CD14-positive monocyte (primary cell): ENCODE data around the gene CCNA1. TPM values are rescaled to one million over a fixed set of nuclear protein-coding genes. Genes with fewer than 3 reads are reported as not detected.
A peak's percentile ranks its signal among the peaks of the same experiment; 100 is the strongest.

ENCODE experiments used
- DNase-seq, 3 donors: peaks; one replicate each; pipeline ENCODE4 v3.0.0-alpha.2; 2011 to 2022
- H2AFZ ChIP-seq: 2 replicates; pipeline ENCODE4 v1.6.0; 2012; ENCODE audit warnings: mild to moderate bottlenecking, low read depth, low read length, inconsistent platforms; ENCODE audit not compliant: insufficient read depth, poor library complexity, severe bottlenecking
- H3K27ac ChIP-seq, 2 donors: 1 replicate in 1 of 2; 2 replicates in 1 of 2; pipeline ENCODE4 v1.5.1; 2012 to 2013; ENCODE audit warnings: low read length in 2 of 2, control low read depth in 1 of 2, inconsistent platforms in 1 of 2, low read depth in 1 of 2, mild to moderate bottlenecking in 1 of 2
- H3K27me3 ChIP-seq, 2 donors: one replicate each; pipeline versions ENCODE4 v1.6.0 to v1.6.1; 2011 to 2013; ENCODE audit warnings: low read length in 2 of 2; ENCODE audit not compliant: control insufficient read depth in 2 of 2, insufficient read depth in 2 of 2
- H3K36me3 ChIP-seq, 2 donors: replicated peaks in 1 of 2; 1 replicate in 1 of 2; 2 replicates in 1 of 2; pipeline versions ENCODE4 v1.5.1 to v1.6.1; 2012 to 2013; ENCODE audit warnings: low read length in 2 of 2, control low read depth in 1 of 2, inconsistent platforms in 1 of 2, mild to moderate bottlenecking in 1 of 2; ENCODE audit not compliant: insufficient read depth in 2 of 2, control insufficient read depth in 1 of 2
- H3K4me1 ChIP-seq, 2 donors: 1 replicate in 1 of 2; 2 replicates in 1 of 2; pipeline versions ENCODE4 v1.5.1 to v1.6.1; 2012 to 2013; ENCODE audit warnings: low read length in 2 of 2, control low read depth in 1 of 2, inconsistent platforms in 1 of 2, mild to moderate bottlenecking in 1 of 2, moderate library complexity in 1 of 2; ENCODE audit not compliant: insufficient read depth in 2 of 2, control insufficient read depth in 1 of 2
- H3K4me2 ChIP-seq: replicated peaks from 2 replicates; pipeline ENCODE3; 2012; ENCODE audit warnings: low read length, moderate library complexity, mild to moderate bottlenecking; ENCODE audit not compliant: poor library complexity, severe bottlenecking; ENCODE audit errors: extremely low read depth
- H3K4me3 ChIP-seq, 3 experiments: fragments of 200-600 bp in 1 of 3; sonication (generic) in 1 of 3; replicated peaks in 1 of 3; 1 replicate in 2 of 3; 2 replicates in 1 of 3; pipeline ENCODE4 v1.5.1; 2011 to 2013; ENCODE audit warnings: low read length in 3 of 3, mild to moderate bottlenecking in 3 of 3, control low read depth in 2 of 3, low read depth in 2 of 3, inconsistent platforms in 1 of 3, moderate library complexity in 1 of 3
- H3K79me2 ChIP-seq: 2 replicates; pipeline ENCODE4 v1.6.0; 2012; ENCODE audit warnings: mild to moderate bottlenecking, control low read depth, inconsistent platforms, low read length, moderate library complexity; ENCODE audit not compliant: insufficient read depth
- H3K9ac ChIP-seq: 2 replicates; pipeline ENCODE4 v1.6.0; 2017; ENCODE audit warnings: low read length, mild to moderate bottlenecking; ENCODE audit not compliant: insufficient read depth, poor library complexity, severe bottlenecking
- H3K9me3 ChIP-seq, 2 donors: replicated peaks in 1 of 2; 1 replicate in 1 of 2; 2 replicates in 1 of 2; pipeline versions ENCODE4 v1.5.1 to v1.6.1; 2012 to 2013; ENCODE audit warnings: low read length in 2 of 2, control low read depth in 1 of 2; ENCODE audit not compliant: control insufficient read depth in 1 of 2, insufficient read depth in 1 of 2
- H4K20me1 ChIP-seq: 2 replicates; pipeline ENCODE4 v1.6.0; 2012; ENCODE audit warnings: mild to moderate bottlenecking, low read length, control low read depth, moderate library complexity; ENCODE audit not compliant: insufficient read depth
- H3K27ac Mint-ChIP-seq, 7 donors: one replicate each; pipeline ENCODE4 v1.8.0; 2020; ENCODE audit warnings: mild to moderate bottlenecking in 7 of 7, mixed read lengths in 7 of 7, moderate library complexity in 6 of 7, inconsistent platforms in 2 of 7
- H3K27me3 Mint-ChIP-seq, 3 donors: one replicate each; pipeline ENCODE4 v1.8.0; 2021 to 2022; ENCODE audit warnings: low read depth in 3 of 3, mild to moderate bottlenecking in 3 of 3, mixed read lengths in 3 of 3, moderate library complexity in 3 of 3, inconsistent platforms in 1 of 3
- H3K36me3 Mint-ChIP-seq, 2 donors: one replicate each; pipeline ENCODE4 v1.8.0; 2020; ENCODE audit warnings: mixed read lengths in 2 of 2, inconsistent platforms in 1 of 2, mild to moderate bottlenecking in 1 of 2
- H3K4me1 Mint-ChIP-seq: one replicate; pipeline ENCODE4 v1.8.0; 2020; ENCODE audit warnings: mild to moderate bottlenecking, mixed read lengths
- H3K4me3 Mint-ChIP-seq, 2 donors: one replicate each; pipeline ENCODE4 v1.8.0; 2020; ENCODE audit warnings: mild to moderate bottlenecking in 2 of 2, mixed read lengths in 2 of 2, moderate library complexity in 1 of 2
- H3K9me3 Mint-ChIP-seq, 7 donors: one replicate each; pipeline ENCODE4 v1.8.0; 2020 to 2022; ENCODE audit warnings: mixed read lengths in 7 of 7, mild to moderate bottlenecking in 6 of 7, moderate library complexity in 6 of 7, inconsistent platforms in 2 of 7
- CTCF ChIP-seq: fragments of 200-600 bp; IDR thresholded peaks from one replicate; pipeline ENCODE4 v1.8.0; 2022; ENCODE audit warnings: antibody characterized with exemption, mild to moderate bottlenecking
- WGBS: methylation state at CpG from one replicate; pipeline ENCODE4 v1.1.5; 2013; ENCODE audit warnings: missing lambda C conversion rate; ENCODE audit not compliant: insufficient coverage; 5-methylcytosine and 5-hydroxymethylcytosine counted together
- intact Hi-C, 2 donors: fragments of 100-400 bp; cut with micrococcal nuclease; formaldehyde crosslinking; loops; one replicate each; pipeline versions ENCODE4 v1.15.0 to v1.15.1; 2023
- polyA minus RNA-seq: library from RNA; depleted of rRNA, polyadenylated mRNA; stranded (reverse); fragments of >200 nt; gene quantifications from 2 replicates; pipeline ENCODE4 v1.2.3, GENCODE V29; 2012
- polyA plus RNA-seq, 3 donors: library from polyadenylated mRNA; depleted of rRNA in 1 of 3; unstranded in 2 of 3; stranded (reverse) in 1 of 3; fragments of 300-500 nt in 2 of 3; fragments of >200 nt in 1 of 3; fragmentation: Illumina TruSeq in 2 of 3; gene quantifications; 1 replicate in 2 of 3; 2 replicates in 1 of 3; pipeline ENCODE4 v1.2.3, GENCODE V29; 2012 to 2021
- total RNA-seq, 12 experiments: library from RNA in 1 of 12; stranded (reverse) in 1 of 12; fragments of 120-200 nt in 1 of 12; gene quantifications; one replicate each; pipeline ENCODE4 v1.2.4 and lab custom pipeline; 2013 to 2026; ENCODE audit warnings: mixed read lengths in 6 of 12, inconsistent platforms in 1 of 12

CCNA1 gene
- 0.04 TPM for total RNA-seq (2013)
- polyA plus RNA-seq (under 1 TPM in 1 of 3 donors, not detected in 2; 0.11 TPM), polyA minus RNA-seq (not detected in 2 replicates), total RNA-seq (lab: John Stamatoyannopoulos, UW) (0 to 4.2 (median 0.33) reads per million in 11 experiments)

DNA sequence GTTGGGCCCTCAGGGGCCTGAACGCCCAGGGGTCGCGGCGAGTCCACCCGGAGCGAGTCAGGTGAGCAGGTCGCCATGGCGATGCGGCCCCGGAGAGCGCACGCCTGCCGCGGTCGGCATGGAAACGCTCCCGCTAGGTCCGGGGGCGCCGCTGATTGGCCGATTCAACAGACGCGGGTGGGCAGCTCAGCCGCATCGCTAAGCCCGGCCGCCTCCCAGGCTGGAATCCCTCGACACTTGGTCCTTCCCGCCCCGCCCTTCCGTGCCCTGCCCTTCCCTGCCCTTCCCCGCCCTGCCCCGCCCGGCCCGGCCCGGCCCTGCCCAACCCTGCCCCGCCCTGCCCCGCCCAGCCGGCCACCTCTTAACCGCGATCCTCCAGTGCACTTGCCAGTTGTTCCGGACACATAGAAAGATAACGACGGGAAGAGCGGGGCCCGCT is at the start of gene CCNA1:
CCNA1 (plus strand) TSS at position 390 of the 439 bp plus-strand sequence. CDS start 562 bp downstream, outside the sequence.
- TF ChIP-seq CTCF: no peak
- H3K4me2 ChIP-seq: peak within 1 kb of the TSS; percentile 97
- H3K36me3 ChIP-seq: no peaks in the 10 kb centered on the region
- peak within 1 kb of the TSS; percentile 58 for H3K9ac ChIP-seq
- H3K4me3 ChIP-seq: peak within 1 kb of the TSS; percentile 25 to 79 (median 38)
- Mint-ChIP-seq H3K4me3 (peak within 1 kb of the TSS; percentile 75 to 92), H3K27me3 (peaks cover 38 to 56% (median 39%) of the 10 kb centered on the region in 3 donors), H3K9me3 (peaks cover 0 to 12% (median 4%) of the 10 kb centered on the region in 7 donors), H3K4me1 (peaks cover 30% of the 10 kb centered on the region), H3K36me3 (peaks cover 2 to 6% of the 10 kb centered on the region in 2 donors), H3K27ac (no peak within 1 kb of the TSS)
- H2AFZ ChIP-seq: peak within 1 kb of the TSS; percentile 85
- H3K79me2 ChIP-seq: no peaks in the 10 kb centered on the region
- no peak within 1 kb of the TSS for H3K27ac ChIP-seq
- intact Hi-C loops: no loop called here
- H4K20me1 ChIP-seq: no peaks in the 10 kb centered on the region
- no peak for DNase-seq
- WGBS: under 1% methylated on average over 37 of the region's 46 CpGs
- H3K27me3 ChIP-seq: peaks cover 20 to 37% of the 10 kb centered on the region in 2 donors
- H3K9me3 ChIP-seq: peaks cover 0 to 9% of the 10 kb centered on the region in 2 donors
- H3K4me1 ChIP-seq: peaks cover 28 to 37% of the 10 kb centered on the region in 2 donors

DNA sequence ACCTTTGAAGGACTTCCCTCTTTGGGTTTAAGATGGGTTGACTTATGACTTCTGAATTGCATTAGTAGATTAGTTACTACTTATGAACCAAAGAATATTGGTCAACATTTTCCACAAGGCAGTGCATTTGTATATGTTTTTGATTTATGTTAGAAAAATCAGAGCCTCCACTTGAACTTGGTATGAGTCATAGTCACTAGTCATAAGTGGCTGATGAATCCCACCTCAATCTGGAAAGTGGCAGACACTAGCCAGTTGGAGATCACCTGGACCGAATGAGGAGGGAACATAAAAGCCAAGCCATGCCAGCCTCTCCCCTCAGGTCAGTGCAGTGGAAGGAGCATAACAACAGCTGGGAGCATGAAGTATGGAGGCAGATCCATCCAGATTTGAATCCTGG is 46.8 kb upstream of the CCNA1 start:
- Mint-ChIP-seq H3K9me3 (no peaks in the 10 kb centered on the region), H3K27ac (no peak overlapping the region), H3K27me3 (peaks cover 0 to 4% (median 3%) of the 10 kb centered on the region in 3 donors), H3K36me3 (no peaks in the 10 kb centered on the region), H3K4me3 (no peak overlapping the region), H3K4me1 (no peaks in the 10 kb centered on the region)
- Histone ChIP-seq H2AFZ (no peak overlapping the region), H3K4me2 (no peak overlapping the region), H3K9me3 (no peaks in the 10 kb centered on the region), H3K27ac (no peak overlapping the region), H3K79me2 (no peaks in the 10 kb centered on the region), H3K9ac (no peak overlapping the region), H4K20me1 (no peaks in the 10 kb centered on the region), H3K4me3 (no peak overlapping the region), H3K27me3 (no peaks in the 10 kb centered on the region), H3K36me3 (no peaks in the 10 kb centered on the region), H3K4me1 (no peaks in the 10 kb centered on the region)
- WGBS: no CpG with 5 or more reads among the region's 1 CpG
- intact Hi-C loops: no loop called here
- DNase-seq: no peak
- TF ChIP-seq CTCF: no peak
